NCI-H1694 treated with DMSO at 0.1 percent for 48 hours (cell line): ENCODE data around the gene P2RX5.

Experiments
- DNase-seq: peaks from one replicate; lab custom pipeline; 2025; lab: John Stamatoyannopoulos, UW

The P2RX5 gene

DNA sequence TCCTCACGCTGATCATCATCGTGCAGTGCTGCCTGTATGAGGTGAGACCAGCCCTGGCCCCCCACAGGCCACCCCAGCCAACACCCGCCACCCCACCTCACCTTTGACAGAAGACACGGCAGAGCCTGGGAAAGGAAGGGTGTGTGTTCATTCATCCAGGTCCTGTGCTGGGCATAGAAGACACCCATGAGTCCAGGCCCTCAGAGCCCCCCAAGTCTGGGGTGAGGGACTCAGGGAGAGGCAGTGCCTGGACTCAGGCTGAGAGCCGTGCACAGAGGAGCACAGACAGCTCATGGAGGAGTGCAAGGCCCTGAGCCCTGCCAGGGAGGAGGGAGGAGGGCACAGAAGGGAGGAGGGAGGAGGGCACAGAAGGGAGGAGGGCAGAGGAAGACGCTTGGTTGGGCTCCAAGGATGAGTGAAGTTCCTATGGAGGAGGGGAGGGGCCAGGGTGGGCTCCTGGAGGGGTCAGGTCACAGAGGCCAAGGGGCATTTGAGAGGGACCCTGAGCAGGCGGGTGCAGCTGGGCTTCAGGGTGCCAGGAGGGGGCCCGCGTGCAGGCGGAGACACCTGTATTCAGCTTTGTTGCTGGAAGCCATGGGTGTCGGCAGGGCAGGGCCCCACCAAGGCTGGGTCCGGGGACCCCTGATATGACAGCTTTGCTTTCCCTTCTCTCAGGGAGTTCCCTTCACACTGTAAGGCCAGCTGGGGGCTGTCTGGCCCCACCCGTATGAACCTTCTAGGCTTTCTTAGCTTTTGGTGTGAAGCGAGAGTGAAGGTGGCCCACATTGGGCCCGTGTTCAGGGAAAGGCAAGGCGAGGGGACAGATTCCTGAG, 39.0 kb downstream of the P2RX5 start:
- no peak for DNase-seq

DNA sequence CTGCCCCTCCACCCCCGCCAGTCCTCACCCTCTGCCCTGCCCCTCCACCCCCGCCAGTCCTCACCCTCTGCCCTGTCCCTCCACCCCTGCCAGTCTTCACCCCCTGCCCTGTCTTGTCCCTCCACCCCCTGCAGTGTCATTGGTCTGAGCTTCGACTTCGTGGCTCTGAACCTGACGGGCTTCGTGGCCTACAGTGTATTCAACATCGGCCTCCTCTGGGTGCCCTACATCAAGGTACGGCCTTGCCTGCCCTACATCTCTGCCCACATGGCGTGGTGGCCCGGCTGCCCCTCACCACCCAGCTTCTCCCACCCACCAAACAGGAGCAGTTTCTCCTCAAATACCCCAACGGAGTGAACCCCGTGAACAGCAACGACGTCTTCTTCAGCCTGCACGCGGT, 39.6 kb downstream of the P2RX5 start:
- no peak for DNase-seq

DNA sequence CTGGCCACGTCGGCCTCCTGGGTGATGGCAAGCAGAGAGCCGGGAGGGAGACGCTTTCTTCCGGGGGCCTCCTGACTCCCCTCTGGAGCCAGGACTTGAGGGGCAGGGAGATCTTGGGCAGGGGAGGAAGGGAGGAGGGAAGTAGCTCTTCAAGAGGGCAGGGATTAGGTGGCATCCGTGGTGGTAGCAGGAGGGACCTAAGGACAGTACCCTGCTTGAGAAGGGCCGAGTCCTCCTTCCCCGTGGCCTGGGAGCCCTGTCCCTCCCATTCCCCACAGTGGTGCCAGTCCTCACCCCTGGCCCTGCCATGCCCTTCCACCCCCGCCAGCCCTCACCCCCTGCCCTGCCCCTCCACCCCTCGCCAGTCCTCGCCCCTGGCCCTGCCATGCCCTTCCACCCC, 40.2 kb downstream of the P2RX5 start:
- DNase-seq: no peak

DNA sequence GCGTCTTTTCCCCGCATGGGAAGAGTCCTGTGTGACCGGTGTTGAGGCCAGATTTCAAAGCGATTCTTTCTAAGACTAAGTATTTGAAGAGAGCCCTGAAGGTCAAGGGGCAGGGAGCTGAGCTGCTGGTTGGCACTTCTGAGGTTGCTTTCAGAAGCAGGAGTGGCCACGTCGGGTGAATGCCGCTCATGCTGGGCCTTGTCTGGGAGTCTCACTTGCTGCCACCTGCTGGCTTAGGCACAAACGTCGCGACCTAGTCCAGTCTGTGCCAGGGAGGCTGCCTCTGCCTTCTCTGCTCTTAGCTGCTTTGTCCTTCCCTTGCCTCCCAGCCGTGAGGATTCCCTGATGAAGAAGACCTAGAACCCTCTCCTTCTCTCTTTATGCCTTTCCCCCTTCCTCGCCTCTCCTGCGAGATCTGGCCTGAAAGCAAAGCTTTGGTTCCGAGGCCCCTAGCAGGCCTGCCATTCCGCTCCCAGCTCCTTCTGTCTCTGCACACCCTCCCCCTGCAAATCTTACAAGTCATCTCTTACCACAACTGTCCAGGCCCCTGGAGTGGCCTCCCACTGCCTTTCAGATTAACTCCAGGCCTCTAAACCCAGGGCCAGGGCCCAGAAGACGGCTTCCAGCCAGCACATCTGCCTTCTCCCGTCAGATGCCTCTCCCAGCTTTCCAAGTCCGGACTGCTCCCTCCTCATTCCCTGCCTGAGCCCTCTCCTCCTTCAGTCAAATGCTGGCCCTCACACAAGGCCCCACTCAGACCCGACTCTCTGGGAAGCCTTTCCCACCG, 48.0 kb downstream of the P2RX5 start:
- DNase-seq: peak; percentile 52

DNA sequence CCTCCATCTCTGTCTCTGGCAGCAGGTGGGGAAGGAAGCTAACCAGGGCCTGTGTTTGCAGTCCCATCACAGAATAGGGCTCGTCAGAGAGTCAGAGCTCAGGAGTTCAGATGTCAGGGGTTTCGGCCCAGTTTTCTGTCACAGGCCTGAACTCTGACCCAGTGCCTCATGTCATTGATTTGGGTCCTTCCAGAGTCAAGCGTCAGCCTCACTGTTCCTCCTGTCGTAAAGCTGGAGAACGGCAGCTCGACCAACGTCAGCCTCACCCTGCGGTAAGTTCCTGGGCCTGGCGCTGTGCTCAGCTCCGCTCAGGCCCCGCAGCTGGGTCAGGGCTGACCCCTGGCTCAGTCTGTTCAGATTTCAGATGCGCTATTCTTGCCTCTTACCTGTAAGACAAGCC, 48.7 kb downstream of the P2RX5 start:
- no peak for DNase-seq

DNA sequence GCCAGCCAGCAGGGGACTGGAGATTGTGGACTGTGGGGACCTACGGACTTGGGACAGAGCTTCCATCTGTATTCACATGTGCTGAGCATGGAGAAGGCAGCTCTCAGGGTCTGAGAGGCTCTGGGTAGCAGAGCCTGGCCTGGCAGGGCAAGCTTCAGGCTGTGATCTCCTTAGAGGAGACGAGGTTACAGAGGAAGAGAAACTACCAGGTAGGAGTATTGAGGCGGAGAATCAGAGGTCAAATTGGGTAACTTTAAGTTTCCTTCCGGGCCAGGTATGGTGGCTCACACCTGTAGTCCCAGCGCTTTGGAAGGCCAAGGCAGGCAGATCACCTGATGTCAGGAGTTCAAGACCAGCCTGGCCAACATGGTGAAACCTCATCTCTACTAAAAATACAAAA, 50.6 kb downstream of the P2RX5 start:
- DNase-seq: no peak

DNA sequence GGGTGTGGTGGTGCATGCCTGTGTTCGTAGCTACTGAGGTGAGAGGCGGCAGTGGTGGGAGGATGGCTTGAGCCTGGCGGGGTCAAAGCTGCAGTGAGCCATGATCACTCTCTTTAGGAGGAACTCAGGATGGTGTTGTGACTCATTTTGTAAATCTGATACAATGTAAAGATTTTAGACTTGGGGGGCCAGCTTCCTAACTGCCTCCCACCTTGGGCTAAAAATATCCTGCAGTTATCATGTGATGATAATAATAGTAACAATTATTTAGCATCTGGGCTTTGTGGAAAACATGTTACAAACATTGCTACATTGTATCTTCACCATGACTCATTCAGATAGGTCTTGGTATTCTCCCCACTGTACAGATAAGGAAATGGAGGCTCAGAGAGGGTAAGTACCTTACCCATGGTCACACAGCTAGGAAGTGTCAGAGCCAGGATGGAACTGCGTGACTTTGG, 52.0 kb downstream of the P2RX5 start:
- no peak for DNase-seq

DNA sequence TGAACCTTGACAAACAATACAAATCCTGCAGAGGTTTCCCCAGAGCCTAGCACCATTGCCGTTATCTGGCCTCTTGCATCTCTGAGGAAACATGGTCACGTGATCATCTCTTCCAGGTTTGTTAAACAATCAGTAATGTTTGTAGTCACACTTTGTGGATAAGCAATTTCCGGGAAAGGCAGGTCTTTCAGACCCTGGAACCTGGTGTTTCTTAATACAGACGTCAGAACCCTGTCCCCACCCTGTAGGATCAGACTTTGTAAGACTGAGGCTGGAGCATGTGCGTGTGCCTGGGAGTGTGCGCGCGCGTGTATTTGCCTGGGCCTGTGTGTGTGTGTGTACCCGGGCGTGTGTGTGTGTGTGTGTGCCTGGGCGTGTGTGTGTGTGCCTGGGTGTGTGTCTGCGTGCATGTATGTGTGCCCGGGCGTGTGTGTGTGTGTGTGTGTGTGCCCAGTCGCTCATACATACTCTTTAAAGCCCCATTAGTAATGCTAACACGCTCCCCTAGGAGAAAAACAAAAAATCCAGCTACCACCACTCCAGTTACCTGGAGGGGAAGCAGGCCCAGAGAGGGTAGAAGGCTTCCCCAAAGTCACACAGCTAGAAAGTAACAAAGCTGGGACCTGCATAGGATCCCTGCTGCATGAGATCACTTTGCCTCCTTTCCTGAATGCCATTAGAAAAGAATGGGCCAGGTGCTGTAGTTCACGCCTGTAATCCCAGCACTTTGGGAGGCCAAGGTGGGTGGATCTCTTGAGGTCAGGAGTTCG, 54.1 kb downstream of the P2RX5 start:
- DNase-seq: no peak

DNA sequence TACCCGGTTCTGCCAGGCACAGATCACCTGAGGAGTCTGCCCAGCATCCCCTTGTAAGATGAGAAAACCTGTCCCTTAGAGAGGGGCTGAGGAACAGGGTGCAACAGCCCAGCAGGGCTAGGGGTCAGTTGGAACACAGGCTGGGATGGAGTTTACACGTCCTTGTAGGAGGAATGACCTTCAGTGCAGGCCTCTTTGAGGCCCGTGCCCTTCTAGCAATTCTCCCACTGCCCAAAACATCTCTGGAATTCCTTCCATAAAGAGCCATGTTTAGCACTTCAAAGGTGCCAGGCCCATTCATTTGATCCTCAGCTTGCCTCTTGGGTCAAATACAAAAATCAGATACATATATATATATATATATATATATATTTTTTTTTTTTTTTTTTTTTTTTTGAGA, 54.9 kb downstream of the P2RX5 start:
- DNase-seq: no peak

DNA sequence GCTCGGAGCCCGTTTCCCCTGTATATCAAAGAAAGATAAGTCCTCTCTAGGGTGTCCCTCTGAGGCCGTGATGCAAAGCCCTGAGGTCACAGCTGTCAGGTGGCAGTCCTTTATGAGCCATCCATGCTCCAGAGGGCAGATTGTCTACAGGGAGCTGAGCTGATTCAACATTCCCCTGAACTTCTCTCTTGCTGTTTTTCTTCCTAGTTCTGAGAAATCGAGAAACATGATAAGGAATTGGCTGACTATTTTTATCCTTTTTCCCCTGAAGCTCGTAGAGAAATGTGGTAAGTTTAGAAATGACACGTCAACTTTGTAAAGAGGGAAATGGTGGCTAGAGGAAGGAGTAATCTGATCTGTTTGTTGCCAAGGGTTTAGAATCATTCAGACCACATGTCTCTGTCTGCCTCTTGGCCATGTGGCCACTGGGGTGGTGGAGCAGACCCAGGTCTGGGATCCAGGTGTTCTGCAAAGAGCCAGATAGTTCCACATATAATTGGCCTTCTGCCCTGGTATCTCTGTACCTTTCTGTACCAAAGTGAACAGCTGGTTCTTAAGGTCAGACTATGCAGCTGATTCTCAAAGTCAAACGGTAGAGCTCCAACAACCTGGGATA, 55.9 kb downstream of the P2RX5 start:
- DNase-seq: no peak

DNA sequence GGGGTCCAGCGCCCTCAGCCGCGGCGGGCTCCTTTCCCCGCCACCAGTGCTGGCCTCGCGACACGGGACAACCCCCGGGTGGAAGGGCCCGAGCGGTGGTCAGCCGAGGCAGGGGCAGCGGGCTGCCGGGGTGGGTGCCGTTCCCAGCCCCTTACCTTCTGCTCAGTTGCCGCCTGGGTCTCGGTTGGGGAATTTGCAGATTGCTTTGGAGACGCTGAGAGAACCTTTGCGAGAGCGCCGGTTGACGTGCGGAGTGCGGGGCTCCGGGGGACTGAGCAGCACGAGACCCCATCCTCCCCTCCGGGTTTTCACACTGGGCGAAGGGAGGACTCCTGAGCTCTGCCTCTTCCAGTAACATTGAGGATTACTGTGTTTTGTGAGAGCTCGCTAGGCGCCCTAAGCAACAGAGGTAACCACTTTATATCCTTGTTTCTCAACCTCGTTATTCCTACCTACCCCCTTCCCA, 59.0 kb downstream of the P2RX5 start:
- DNase-seq: no peak

DNA sequence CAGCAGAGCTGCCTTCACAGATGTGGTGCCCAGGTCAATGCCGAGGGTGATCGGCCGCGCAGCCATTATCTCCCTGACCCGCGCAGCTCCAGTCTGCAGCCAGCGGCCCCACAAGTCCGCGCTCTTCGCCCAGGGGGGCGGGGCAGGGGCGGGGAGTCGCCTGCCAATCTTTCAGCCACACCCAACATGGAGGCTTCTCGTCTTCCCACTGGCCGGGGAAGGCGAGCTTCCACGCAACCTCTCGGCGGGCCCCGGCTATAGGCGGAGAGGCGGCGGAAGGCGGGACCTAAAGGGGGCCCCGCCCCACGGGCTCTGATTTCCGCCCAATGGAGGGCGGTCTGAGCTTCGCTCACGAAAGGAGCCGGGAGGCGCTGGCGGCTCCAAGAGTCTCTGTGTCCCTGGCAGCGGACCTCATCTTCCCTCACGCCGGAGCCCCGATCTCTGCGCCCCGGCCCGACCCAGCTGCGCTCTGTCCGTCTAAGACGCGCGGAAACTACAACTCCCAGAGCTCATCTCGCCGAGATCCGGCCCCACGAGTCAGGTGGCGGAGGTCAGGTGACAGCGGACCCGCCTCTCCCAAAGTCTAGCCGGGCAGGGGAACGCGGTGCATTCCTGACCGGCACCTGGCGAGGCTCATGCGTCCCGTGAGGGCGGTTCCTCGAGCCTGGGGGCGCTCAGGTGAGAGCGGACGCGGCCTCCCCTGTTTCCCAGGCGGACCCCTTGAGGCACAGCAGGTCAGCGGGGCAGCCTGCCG, 59.6 kb downstream of the P2RX5 start, which contains the start of the genes CTNS and SHPK:
Gene CTNS, plus strand, starts transcription at position 607 of the 754 bp plus-strand sequence. CDS start 3,447 bp downstream, outside the sequence.
Gene SHPK, minus strand, starts transcription at position 97 of the 754 bp plus-strand sequence. Its CDS starts 31 bp downstream, at position 66.
- DNase-seq: peak; percentile 90

DNA sequence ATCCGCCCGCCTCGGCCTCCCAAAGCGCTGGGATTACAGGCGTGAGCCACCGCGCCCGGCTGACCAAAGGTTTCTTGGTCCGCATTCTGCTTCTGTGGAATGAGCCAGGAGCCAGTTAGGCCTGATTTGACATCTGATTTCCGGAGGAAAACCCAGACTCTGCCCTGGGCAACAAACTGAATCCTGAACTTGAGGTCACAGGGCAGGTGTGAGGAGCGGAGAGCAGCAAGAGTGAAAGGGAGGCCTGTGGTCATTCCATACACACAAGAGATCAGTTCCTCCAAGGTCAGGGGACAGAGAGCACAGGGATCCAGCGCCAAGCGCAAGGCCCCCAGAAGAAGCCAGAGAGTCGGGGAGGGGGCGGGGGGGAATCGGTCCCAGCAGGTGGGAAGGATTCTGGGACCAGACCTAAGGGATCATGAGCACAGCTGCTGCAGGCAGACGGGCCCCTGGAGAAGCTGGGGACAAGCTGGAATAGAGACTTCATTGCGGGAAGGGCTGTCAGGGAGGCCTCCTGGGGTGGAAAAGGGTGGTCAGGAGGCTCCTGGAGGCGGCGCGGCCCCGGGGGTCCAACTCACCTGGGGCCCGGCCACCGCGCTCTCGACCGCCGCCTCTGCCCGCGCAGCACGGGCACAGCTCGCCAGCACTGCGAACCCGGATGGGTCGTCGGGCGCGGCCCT, 60.3 kb downstream of the P2RX5 start:
- DNase-seq: no peak

DNA sequence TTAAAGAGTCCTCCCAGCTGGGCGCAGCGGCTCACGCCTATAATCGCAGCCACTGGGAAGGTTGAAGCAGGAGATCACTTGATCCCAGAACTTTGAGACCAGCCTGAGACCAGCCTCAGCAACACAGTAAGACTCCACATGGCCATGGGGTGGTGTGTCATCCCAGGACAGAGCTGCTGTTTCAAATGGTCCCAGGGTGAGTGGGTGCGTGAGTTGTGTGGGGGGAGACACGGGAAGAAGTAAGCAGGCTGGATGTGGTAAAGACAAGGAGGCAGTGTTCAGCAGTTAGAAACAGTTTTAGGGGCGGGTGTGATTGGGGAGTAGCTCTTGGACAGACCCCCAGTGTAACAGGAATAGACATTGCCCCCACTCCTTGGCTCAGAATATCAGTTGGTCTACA, 63.7 kb downstream of the P2RX5 start:
- no peak for DNase-seq

DNA sequence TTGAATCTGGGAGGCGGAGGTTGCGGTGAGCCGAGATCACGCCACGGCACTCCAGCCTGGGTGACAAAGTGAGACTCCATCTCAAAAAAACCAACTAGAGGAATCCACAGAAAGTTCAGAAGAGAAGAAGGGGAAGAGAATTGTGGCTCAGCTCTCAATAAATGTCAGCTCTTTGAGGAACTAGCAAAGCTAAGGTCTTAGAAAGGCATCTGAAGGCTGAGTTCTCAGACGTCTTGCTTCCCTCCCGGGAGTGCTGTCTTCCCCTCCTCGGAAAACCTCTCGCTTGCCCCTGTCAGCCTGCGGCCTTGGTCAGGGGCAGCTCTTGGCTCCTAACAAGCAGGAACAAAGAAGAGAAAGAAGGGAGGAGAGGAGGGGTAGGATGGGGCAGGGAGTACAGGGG, 65.2 kb downstream of the P2RX5 start:
- no peak for DNase-seq

DNA sequence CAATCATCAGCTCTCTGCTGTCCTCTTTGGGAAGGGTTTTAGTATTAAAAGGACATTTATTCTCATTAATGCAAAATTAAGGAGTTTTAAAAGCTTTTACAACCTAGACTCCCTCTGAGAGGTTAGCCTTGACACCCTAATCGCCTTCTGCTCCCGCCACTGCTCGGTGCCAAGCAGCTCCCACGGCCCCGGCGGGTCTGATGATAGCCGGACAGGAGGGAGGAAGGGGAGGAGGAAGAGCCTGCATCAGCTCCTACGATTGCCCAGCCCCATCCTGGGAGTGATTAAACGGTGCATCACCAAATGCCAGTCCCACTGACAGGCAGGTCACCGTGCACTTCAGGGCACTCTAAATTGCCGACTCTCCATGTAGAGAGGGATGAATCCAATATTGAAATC, 68.2 kb downstream of the P2RX5 start:
- no peak for DNase-seq

DNA sequence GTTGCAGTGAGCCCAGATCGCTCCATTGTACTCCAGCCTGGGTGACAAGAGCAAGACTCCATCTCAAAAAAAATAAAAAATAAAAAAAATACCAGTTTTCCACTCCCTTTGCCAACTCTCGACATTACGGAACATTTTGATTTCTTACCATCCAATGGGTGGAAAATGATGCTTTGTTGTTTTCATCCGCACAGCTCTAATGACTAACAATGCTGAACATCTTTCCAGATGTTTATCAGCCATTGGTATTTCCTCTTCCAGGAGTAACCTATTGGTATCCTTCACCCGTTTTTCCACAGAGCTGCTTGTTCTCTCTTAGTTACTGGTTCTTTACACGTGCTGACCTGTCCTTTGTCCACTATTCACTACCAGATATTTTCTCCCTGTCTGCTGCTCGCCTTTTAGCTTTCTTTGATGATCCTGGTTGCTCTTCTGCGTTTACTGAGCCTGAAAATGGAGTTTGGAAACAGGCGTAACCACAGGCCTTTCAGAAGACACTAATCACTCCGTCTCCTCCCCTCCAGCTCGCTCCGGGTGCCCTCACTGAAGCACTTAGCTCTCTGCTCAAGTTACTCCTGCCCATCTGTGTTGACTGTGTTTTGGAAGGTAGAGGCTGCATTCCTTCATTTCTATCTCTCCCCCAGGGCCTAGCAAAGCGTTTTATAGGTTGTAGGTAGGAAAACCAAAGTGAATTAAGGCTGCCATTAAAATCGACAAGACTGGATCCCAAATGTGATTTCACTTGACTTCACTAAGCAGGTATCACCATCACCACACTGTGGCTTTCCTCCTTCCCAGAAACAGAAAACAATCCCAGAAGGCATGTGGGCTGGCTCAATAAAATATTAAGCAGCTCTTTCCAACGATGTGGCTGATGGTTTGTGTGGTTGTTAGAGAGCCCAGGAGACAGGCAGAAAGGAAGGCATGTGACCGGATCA, 68.9 kb downstream of the P2RX5 start:
- no peak for DNase-seq
